HL-60 (cell line): Measurements from ENCODE around the gene METRNL.

Experiments
- DNase-seq, 2 experiments: peaks; one replicate each; pipeline ENCODE4 v3.0.0-alpha.2; 2010 to 2020; ENCODE audit warnings: low read depth in 1 of 2, low spot score in 1 of 2
- H3K27ac ChIP-seq: fragments of 250-450 bp; sonication (Bioruptor Pico); replicated peaks from 2 replicates; pipeline ENCODE4 v1.5.1; 2020; ENCODE audit warnings: mild to moderate bottlenecking, moderate library complexity
- H3K27me3 ChIP-seq: fragments of 250-450 bp; sonication (Bioruptor Pico); 2 replicates; pipeline ENCODE4 v1.5.1; 2021; ENCODE audit warnings: mild to moderate bottlenecking, moderate library complexity; ENCODE audit not compliant: insufficient read depth, poor library complexity, severe bottlenecking
- H3K4me3 ChIP-seq: replicated peaks from 2 replicates; pipeline ENCODE4 v1.5.1; 2011; ENCODE audit warnings: mild to moderate bottlenecking, control low read depth, low read length; ENCODE audit not compliant: insufficient read depth
- GABPA ChIP-seq: IDR thresholded peaks from 2 replicates; pipeline ENCODE4 v1.6.1; 2012; ENCODE audit warnings: low read depth
- POLR2AphosphoS5 ChIP-seq: IDR thresholded peaks from 2 replicates; pipeline ENCODE4 v1.6.1; 2012; ENCODE audit warnings: low read depth
- SPI1 ChIP-seq: IDR thresholded peaks from 2 replicates; pipeline ENCODE4 v1.6.1; 2012; ENCODE audit warnings: low read depth, mild to moderate bottlenecking, borderline replicate concordance
- TF ChIP-seq, protein P1 (sequence below): IDR thresholded peaks from one replicate; pipeline ENCODE4 v1.5.1; 2011; ENCODE audit warnings: low read length, control low read depth, inconsistent platforms; ENCODE audit not compliant: insufficient read depth
- TF ChIP-seq, protein P2 (sequence below): IDR thresholded peaks from 2 replicates; pipeline ENCODE4 v1.6.1; 2012; ENCODE audit warnings: low read depth; ENCODE audit not compliant: insufficient replicate concordance

Gene METRNL

DNA sequence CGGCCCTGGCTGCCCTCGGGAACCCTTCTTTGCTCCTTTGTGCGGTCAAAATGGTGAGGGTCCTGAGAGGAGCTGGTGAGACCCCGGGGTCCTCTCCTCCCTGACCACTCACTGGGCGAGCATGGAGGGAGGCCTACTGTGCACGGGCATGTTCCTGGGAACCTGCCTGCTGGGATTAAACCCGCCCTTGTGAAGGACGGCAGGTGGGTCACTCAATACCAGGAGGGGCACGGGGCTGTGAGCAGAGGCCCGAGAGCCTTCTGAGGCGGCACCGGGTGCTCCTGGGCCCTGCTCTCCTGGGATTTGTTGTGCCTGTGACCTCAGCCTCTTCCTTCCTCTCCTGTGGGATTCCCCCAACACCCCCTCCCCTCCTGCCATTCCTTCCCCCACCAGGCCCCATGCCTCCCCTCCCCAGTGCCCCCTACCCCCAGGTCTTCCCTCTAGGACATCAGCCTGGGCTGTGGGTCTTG, 19.7 kb downstream of the METRNL start:
- Histone ChIP-seq H3K27me3 (peaks cover 29% of the 10 kb centered on the region), H3K4me3 (no peak overlapping the region), H3K27ac (no peak overlapping the region)
- TF ChIP-seq, protein P1, sequence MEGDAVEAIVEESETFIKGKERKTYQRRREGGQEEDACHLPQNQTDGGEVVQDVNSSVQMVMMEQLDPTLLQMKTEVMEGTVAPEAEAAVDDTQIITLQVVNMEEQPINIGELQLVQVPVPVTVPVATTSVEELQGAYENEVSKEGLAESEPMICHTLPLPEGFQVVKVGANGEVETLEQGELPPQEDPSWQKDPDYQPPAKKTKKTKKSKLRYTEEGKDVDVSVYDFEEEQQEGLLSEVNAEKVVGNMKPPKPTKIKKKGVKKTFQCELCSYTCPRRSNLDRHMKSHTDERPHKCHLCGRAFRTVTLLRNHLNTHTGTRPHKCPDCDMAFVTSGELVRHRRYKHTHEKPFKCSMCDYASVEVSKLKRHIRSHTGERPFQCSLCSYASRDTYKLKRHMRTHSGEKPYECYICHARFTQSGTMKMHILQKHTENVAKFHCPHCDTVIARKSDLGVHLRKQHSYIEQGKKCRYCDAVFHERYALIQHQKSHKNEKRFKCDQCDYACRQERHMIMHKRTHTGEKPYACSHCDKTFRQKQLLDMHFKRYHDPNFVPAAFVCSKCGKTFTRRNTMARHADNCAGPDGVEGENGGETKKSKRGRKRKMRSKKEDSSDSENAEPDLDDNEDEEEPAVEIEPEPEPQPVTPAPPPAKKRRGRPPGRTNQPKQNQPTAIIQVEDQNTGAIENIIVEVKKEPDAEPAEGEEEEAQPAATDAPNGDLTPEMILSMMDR: no peak
- TF ChIP-seq POLR2AphosphoS5 (no peak), GABPA (no peak), SPI1 (no peak)
- TF ChIP-seq, protein P2, sequence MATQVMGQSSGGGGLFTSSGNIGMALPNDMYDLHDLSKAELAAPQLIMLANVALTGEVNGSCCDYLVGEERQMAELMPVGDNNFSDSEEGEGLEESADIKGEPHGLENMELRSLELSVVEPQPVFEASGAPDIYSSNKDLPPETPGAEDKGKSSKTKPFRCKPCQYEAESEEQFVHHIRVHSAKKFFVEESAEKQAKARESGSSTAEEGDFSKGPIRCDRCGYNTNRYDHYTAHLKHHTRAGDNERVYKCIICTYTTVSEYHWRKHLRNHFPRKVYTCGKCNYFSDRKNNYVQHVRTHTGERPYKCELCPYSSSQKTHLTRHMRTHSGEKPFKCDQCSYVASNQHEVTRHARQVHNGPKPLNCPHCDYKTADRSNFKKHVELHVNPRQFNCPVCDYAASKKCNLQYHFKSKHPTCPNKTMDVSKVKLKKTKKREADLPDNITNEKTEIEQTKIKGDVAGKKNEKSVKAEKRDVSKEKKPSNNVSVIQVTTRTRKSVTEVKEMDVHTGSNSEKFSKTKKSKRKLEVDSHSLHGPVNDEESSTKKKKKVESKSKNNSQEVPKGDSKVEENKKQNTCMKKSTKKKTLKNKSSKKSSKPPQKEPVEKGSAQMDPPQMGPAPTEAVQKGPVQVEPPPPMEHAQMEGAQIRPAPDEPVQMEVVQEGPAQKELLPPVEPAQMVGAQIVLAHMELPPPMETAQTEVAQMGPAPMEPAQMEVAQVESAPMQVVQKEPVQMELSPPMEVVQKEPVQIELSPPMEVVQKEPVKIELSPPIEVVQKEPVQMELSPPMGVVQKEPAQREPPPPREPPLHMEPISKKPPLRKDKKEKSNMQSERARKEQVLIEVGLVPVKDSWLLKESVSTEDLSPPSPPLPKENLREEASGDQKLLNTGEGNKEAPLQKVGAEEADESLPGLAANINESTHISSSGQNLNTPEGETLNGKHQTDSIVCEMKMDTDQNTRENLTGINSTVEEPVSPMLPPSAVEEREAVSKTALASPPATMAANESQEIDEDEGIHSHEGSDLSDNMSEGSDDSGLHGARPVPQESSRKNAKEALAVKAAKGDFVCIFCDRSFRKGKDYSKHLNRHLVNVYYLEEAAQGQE: no peak
- no peak for DNase-seq

DNA sequence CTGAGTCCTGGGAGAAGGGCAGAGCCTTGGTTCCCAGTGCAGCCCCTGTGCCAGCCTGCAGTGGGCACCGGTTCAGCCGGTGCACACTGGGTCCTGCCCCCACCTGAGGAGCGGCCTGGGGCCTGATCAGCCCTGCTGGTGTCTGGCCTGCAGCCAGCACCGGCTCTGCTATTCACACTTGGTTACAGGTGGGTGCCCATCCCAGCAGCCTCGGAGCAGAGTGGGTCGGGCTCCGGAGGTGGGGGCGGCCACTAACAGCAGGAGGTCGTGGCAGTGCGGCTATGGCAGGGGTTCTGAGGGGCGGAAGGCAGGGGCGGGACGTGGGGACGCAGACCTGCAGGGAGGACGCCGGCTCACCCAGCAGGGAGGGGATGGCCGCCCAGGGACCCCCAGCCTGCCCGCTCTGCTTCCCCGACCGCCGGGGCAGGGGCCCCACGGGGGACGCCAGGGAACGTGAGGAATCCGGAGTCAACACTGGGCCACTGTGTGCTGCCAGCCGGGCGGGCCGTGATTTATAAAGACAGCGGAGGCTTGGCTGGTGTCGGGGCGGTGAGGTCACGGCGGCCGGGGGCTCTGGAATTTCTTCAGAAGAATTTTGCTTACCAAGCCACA, 20.3 kb downstream of the METRNL start:
- no peak for TF ChIP-seq POLR2AphosphoS5
- TF ChIP-seq, protein P1: no peak
- TF ChIP-seq, protein P2: no peak
- no peak for TF ChIP-seq GABPA
- no peak for TF ChIP-seq SPI1
- H3K27me3 ChIP-seq: peaks cover 29% of the 10 kb centered on the region
- DNase-seq: no peak
- no peak overlapping the region for H3K4me3 ChIP-seq
- H3K27ac ChIP-seq: no peak overlapping the region

DNA sequence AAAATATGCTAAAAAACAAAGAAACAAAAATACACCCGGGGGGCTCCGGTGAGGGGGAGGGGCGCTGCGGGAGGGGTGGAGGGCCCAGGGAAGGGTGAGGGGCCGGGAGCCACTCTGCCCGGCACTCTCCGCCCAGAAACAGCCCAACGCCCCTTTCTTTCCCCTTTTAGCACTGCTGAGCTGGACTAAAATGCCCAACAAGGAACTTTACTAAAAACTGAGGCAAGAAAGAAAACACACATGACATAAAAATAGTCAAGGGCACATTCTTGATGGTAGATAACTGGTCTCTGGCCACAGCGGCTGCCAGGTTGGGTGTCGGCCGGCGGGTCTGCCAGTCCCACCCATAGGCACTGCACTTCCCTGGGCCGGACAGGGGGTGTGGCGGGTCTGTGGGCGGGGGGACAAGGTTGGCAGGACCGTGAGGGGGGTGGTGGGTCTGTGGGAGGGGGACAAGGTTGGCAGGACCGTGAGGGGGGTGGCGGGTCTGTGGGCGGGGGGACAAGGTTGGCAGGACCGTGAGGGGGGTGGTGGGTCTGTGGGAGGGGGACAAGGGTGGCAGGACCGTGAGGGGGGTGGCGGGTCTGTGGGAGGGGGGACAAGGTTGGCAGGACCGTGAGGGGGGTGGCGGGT, 20.9 kb downstream of the METRNL start:
- Histone ChIP-seq H3K27ac (no peak overlapping the region), H3K27me3 (peaks cover 29% of the 10 kb centered on the region), H3K4me3 (no peak overlapping the region)
- TF ChIP-seq, protein P1: no peak
- TF ChIP-seq, protein P2: no peak
- TF ChIP-seq POLR2AphosphoS5 (no peak), SPI1 (no peak), GABPA (no peak)
- no peak for DNase-seq
